HEK293 (cell line): ENCODE results near the gene ERCC2.
A peak's percentile ranks its signal among the peaks of the same experiment; 100 is the strongest.

Experiments
- CTCF ChIA-PET: fragments of 350-600 bp; formaldehyde crosslinking; extraction: SDS; loops from one replicate; lab custom pipeline; 2021; ENCODE audit warnings: antibody characterized with exemption; lab: Yijun Ruan, JAX
- POLR2A ChIA-PET: fragments of 300-600 bp; formaldehyde crosslinking; extraction: SDS; loops from one replicate; lab custom pipeline; 2020; ENCODE audit warnings: antibody characterized with exemption, inconsistent platforms; lab: Yijun Ruan, JAX
- H3K27ac ChIP-seq: fragments of 200-500 bp; sonication (Bioruptor generic); 2 replicates; pipeline ENCODE4 v1.5.1; 2014; ENCODE audit warnings: low read depth, low read length, control low read depth, inconsistent platforms; ENCODE audit errors: extremely low read depth
- H3K36me3 ChIP-seq, 2 experiments: fragments of 200-500 bp in 1 of 2; sonication (Bioruptor generic) in 1 of 2; 1 replicate in 1 of 2; 2 replicates in 1 of 2; pipeline ENCODE4 v1.5.1; 2014 to 2017; ENCODE audit warnings: inconsistent platforms in 2 of 2, low read length in 2 of 2; ENCODE audit not compliant: control insufficient read depth in 2 of 2, insufficient read depth in 1 of 2
- H3K4me1 ChIP-seq: fragments of 200-500 bp; sonication (Bioruptor generic); 2 replicates; pipeline ENCODE4 v1.5.1; 2014; ENCODE audit warnings: mild to moderate bottlenecking, low read length, inconsistent platforms; ENCODE audit not compliant: control insufficient read depth, insufficient read depth
- H3K4me3 ChIP-seq: 2 replicates; pipeline ENCODE4 v1.5.1; 2011; ENCODE audit warnings: low read depth, mild to moderate bottlenecking, control low read depth, low read length, moderate library complexity
- H3K9me3 ChIP-seq: fragments of 200-500 bp; sonication (Bioruptor generic); 2 replicates; pipeline ENCODE4 v1.5.1; 2014; ENCODE audit warnings: low read depth, low read length, inconsistent platforms; ENCODE audit not compliant: control insufficient read depth, insufficient read depth
- IKZF3 ChIP-seq: fragments of 450-650 bp; IDR thresholded peaks from 2 replicates; pipeline ENCODE4 v1.5.0; 2018; ENCODE audit warnings: missing biosample characterization, mild to moderate bottlenecking, missing genetic modification characterization, moderate library complexity
- KLF10 ChIP-seq: fragments of 450-650 bp; IDR thresholded peaks from 2 replicates; pipeline ENCODE4 v1.5.1; 2018; ENCODE audit warnings: missing biosample characterization, mild to moderate bottlenecking, missing genetic modification characterization
- SP3 ChIP-seq: fragments of 450-650 bp; formaldehyde crosslinking; IDR thresholded peaks from 2 replicates; pipeline ENCODE4 v1.5.1; 2016; ENCODE audit warnings: missing biosample characterization, missing genetic modification characterization
- SP7 ChIP-seq: fragments of 450-650 bp; formaldehyde crosslinking; IDR thresholded peaks from 2 replicates; pipeline ENCODE4 v1.5.1; 2016; ENCODE audit warnings: missing biosample characterization, missing genetic modification characterization
- YY2 ChIP-seq: fragments of 450-650 bp; formaldehyde crosslinking; IDR thresholded peaks from 2 replicates; pipeline ENCODE4 v1.5.1; 2016; ENCODE audit warnings: missing biosample characterization, missing genetic modification characterization
- ZEB2 ChIP-seq: fragments of 450-650 bp; formaldehyde crosslinking; IDR thresholded peaks from 2 replicates; pipeline ENCODE4 v1.5.1; 2016; ENCODE audit warnings: missing biosample characterization, missing genetic modification characterization
- ZIC2 ChIP-seq: fragments of 450-650 bp; formaldehyde crosslinking; IDR thresholded peaks from 2 replicates; pipeline ENCODE4 v1.5.1; 2016; ENCODE audit warnings: missing biosample characterization, missing genetic modification characterization
- ZNF121 ChIP-seq: fragments of 450-650 bp; formaldehyde crosslinking; IDR thresholded peaks from 2 replicates; pipeline ENCODE4 v1.5.1; 2016; ENCODE audit warnings: missing biosample characterization, missing genetic modification characterization
- ZNF132 ChIP-seq: fragments of 450-650 bp; formaldehyde crosslinking; IDR thresholded peaks from 2 replicates; pipeline ENCODE4 v1.5.1; 2017; ENCODE audit warnings: missing biosample characterization, missing genetic modification characterization, borderline replicate concordance
- ZNF174 ChIP-seq: fragments of 450-650 bp; formaldehyde crosslinking; IDR thresholded peaks from 2 replicates; pipeline ENCODE4 v1.5.0; 2017; ENCODE audit warnings: missing biosample characterization, mild to moderate bottlenecking, missing genetic modification characterization
- ZNF366 ChIP-seq: fragments of 450-650 bp; formaldehyde crosslinking; conservative IDR thresholded peaks from 2 replicates; pipeline ENCODE4 v1.5.1; 2016; ENCODE audit warnings: missing biosample characterization, missing genetic modification characterization
- ZNF404 ChIP-seq: fragments of 450-650 bp; formaldehyde crosslinking; IDR thresholded peaks from 2 replicates; pipeline ENCODE4 v1.5.1; 2017; ENCODE audit warnings: missing biosample characterization, missing genetic modification characterization
- ZNF560 ChIP-seq: fragments of 450-650 bp; formaldehyde crosslinking; IDR thresholded peaks from 2 replicates; pipeline ENCODE4 v1.5.1; 2017; ENCODE audit warnings: missing biosample characterization, missing genetic modification characterization, borderline replicate concordance
- ZNF677 ChIP-seq: fragments of 450-650 bp; IDR thresholded peaks from 2 replicates; pipeline ENCODE4 v1.5.0; 2018; ENCODE audit warnings: missing biosample characterization, mild to moderate bottlenecking, missing genetic modification characterization, moderate library complexity
- TF ChIP-seq, protein P1 (sequence below): fragments of 450-650 bp; formaldehyde crosslinking; IDR thresholded peaks from 2 replicates; pipeline ENCODE4 v1.5.1; 2016; ENCODE audit warnings: missing biosample characterization, missing genetic modification characterization
- TF ChIP-seq, protein P2 (sequence below): fragments of 450-650 bp; formaldehyde crosslinking; IDR thresholded peaks from 2 replicates; pipeline ENCODE4 v1.5.1; 2016; ENCODE audit warnings: missing biosample characterization, missing genetic modification characterization
- TF ChIP-seq, protein P3 (sequence below): fragments of 450-650 bp; formaldehyde crosslinking; IDR thresholded peaks from 2 replicates; pipeline ENCODE4 v1.5.1; 2017; ENCODE audit warnings: missing biosample characterization, missing genetic modification characterization
- TF ChIP-seq, protein P4 (sequence below): fragments of 450-650 bp; formaldehyde crosslinking; IDR thresholded peaks from 2 replicates; pipeline ENCODE4 v1.5.1; 2016; ENCODE audit warnings: missing biosample characterization, missing genetic modification characterization

The ERCC2 gene

DNA sequence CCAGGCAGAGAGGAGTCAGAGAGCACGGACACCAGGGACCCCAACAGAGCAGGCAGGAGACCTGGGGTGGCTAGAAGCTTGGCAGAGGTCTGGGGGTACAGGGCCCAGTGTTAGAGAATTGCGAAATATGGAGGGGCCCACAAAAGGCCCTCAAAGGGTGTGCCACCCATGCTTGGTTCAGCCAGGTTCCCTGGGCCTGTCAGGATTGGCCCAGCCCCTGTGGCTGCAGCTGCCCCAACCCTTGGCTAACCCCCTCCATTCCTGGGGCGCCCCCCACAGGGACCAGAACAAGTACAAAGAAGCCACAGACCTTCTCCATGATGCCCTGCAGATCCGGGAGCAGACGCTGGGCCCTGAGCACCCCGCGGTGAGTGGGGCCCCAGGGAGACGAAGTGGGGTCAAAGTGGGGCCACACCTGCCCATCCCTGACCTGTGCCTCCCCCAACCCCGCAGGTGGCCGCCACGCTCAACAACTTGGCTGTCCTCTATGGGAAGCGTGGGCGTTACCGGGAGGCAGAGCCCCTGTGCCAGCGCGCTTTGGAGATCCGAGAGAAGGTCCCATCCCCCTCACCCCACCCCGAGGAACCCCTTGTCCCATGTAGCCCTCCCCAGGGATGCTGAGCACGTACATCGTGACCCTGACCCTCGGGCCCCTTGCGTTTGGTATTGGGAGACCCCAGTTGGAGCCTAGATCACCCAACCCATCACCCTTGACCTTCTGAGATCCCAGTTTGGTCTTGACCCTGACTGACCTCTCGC lies 21.8 kb downstream of the ERCC2 start (continued):
- TF ChIP-seq, protein P1, sequence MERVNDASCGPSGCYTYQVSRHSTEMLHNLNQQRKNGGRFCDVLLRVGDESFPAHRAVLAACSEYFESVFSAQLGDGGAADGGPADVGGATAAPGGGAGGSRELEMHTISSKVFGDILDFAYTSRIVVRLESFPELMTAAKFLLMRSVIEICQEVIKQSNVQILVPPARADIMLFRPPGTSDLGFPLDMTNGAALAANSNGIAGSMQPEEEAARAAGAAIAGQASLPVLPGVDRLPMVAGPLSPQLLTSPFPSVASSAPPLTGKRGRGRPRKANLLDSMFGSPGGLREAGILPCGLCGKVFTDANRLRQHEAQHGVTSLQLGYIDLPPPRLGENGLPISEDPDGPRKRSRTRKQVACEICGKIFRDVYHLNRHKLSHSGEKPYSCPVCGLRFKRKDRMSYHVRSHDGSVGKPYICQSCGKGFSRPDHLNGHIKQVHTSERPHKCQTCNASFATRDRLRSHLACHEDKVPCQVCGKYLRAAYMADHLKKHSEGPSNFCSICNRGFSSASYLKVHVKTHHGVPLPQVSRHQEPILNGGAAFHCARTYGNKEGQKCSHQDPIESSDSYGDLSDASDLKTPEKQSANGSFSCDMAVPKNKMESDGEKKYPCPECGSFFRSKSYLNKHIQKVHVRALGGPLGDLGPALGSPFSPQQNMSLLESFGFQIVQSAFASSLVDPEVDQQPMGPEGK (tag by site-specific recombination) = 0 out of 2 replicates have a peak, but pooled peaks have one; percentile 7
- TF ChIP-seq, protein P2, sequence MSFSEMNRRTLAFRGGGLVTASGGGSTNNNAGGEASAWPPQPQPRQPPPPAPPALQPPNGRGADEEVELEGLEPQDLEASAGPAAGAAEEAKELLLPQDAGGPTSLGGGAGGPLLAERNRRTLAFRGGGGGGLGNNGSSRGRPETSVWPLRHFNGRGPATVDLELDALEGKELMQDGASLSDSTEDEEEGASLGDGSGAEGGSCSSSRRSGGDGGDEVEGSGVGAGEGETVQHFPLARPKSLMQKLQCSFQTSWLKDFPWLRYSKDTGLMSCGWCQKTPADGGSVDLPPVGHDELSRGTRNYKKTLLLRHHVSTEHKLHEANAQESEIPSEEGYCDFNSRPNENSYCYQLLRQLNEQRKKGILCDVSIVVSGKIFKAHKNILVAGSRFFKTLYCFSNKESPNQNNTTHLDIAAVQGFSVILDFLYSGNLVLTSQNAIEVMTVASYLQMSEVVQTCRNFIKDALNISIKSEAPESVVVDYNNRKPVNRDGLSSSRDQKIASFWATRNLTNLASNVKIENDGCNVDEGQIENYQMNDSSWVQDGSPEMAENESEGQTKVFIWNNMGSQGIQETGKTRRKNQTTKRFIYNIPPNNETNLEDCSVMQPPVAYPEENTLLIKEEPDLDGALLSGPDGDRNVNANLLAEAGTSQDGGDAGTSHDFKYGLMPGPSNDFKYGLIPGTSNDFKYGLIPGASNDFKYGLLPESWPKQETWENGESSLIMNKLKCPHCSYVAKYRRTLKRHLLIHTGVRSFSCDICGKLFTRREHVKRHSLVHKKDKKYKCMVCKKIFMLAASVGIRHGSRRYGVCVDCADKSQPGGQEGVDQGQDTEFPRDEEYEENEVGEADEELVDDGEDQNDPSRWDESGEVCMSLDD (tag by site-specific recombination) = no peak
- peak; percentile 50 for TF ChIP-seq ZIC2

DNA sequence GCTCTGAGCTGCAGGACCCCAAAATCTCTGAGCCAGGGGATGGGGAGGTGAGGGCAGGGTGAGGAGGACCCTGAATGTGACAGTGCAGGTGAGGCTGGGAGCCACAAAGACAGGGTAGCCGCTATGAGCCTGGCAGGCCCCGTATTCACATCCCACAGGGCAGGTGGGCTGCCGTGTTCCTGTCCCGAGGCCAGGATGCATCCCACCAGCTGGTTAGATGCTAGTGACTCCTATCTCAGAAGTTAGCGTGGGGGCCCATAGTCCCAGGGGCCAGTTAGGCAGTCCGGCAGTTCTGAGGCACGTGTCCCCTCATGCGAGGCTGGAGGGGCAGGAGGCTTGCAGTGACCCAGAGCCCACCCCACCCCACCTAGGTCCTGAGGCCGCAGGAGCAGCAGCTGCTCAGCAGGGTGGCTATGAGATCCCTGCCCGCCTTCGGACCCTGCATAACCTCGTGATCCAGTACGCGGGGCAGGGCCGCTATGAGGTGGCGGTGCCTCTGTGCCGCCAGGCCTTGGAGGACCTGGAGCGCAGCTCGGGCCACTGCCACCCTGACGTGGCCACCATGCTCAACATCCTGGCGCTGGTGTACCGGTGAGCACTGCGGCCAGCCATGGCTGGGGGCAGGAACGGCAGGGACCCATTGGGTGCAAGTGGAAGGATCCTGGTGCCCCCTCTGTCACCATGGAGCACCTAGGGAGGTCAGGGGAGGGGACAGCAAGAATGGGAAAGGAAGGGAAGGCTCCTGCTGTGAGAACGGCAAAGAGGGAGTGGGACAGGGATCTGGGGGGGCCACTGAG lies 22.6 kb downstream of the ERCC2 start:
- H3K4me3 ChIP-seq = no peak overlapping the region
- no peaks in the 10 kb centered on the region for H3K9me3 ChIP-seq
- POLR2A ChIA-PET = no interaction called here
- H3K36me3 ChIP-seq = peaks cover 9 to 51% of the 10 kb centered on the region in 2 experiments
- CTCF ChIA-PET = no interaction called here
- H3K4me1 ChIP-seq = no peaks in the 10 kb centered on the region
- H3K27ac ChIP-seq = no peak overlapping the region
- TF ChIP-seq, protein P3, sequence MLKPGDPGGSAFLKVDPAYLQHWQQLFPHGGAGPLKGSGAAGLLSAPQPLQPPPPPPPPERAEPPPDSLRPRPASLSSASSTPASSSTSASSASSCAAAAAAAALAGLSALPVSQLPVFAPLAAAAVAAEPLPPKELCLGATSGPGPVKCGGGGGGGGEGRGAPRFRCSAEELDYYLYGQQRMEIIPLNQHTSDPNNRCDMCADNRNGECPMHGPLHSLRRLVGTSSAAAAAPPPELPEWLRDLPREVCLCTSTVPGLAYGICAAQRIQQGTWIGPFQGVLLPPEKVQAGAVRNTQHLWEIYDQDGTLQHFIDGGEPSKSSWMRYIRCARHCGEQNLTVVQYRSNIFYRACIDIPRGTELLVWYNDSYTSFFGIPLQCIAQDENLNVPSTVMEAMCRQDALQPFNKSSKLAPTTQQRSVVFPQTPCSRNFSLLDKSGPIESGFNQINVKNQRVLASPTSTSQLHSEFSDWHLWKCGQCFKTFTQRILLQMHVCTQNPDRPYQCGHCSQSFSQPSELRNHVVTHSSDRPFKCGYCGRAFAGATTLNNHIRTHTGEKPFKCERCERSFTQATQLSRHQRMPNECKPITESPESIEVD = no peak
- TF ChIP-seq ZEB2 (tag by site-specific recombination) (no peak), IKZF3 (no peak), ZNF132 (tag by site-specific recombination) (no peak), ZNF174 (no peak), SP3 (no peak)
- TF ChIP-seq, protein P4, sequence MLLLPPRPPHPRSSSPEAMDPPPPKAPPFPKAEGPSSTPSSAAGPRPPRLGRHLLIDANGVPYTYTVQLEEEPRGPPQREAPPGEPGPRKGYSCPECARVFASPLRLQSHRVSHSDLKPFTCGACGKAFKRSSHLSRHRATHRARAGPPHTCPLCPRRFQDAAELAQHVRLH (tag by site-specific recombination) = no peak

DNA sequence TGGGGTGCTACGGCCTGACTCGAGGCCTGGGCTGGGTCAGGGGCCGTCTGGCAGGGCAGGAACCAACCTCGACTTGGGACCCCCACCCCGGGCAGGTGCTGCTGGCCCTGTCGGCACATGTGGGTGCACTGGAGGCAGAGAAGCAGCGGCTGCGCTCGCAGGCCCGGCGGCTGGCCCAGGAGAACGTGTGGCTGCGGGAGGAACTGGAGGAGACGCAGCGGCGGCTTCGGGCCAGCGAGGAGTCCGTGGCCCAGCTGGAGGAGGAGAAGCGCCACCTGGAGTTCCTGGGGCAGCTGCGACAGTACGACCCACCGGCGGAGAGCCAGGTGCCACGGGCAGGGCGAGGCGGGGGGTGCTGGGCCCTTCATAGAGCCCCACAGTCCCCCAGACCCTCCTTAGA lies 23.9 kb downstream of the ERCC2 start:
- Histone ChIP-seq H3K27ac (no peak overlapping the region), H3K4me3 (no peak overlapping the region), H3K36me3 (peaks cover 6 to 38% of the 10 kb centered on the region in 2 experiments), H3K9me3 (no peaks in the 10 kb centered on the region), H3K4me1 (no peaks in the 10 kb centered on the region)
- ChIA-PET POLR2A (no interaction called here), CTCF (no interaction called here)
- TF ChIP-seq ZNF366 (tag by site-specific recombination) (no peak), ZNF677 (tag by site-specific recombination) (no peak), ZNF404 (no peak), ZNF560 (no peak), ZNF121 (tag by site-specific recombination) (no peak), YY2 (tag by site-specific recombination) (no peak), SP7 (tag by site-specific recombination) (no peak), KLF10 (tag by site-specific recombination) (no peak)
